ENCODE data around the gene TRAIP.

TRAIP gene

GRCh38 chr3:49812916-49813496, 43.4 kb downstream of the TRAIP start:
- DNase-seq = no peak

GRCh38 chr3:49807431-49808114, 48.8 kb downstream of the TRAIP start:
- DNase-seq = no peak

GRCh38 chr3:49806850-49807249, 49.5 kb downstream of the TRAIP start:
- no peak for DNase-seq

- DNase-seq = no peak
Observed at GRCh38 chr3:49805897-49806701, 50.3 kb downstream of the TRAIP start.

GRCh38 chr3:49805367-49805782, 51.0 kb downstream of the TRAIP start:
- no peak for DNase-seq

- no peak for DNase-seq
Observed at GRCh38 chr3:49804141-49805041, 52.0 kb downstream of the TRAIP start.

GRCh38 chr3:49803465-49804140, 52.8 kb downstream of the TRAIP start:
- DNase-seq = peak; percentile 40

- peak; percentile 90 for DNase-seq
Observed at GRCh38 chr3:49802719-49803464, 53.5 kb downstream of the TRAIP start, which contains the start of gene INKA1. Gene INKA1 (plus strand): TSS chr3:49803261. CDS start chr3:49803393, 132 bp downstream.

GRCh38 chr3:49801160-49801559, 55.2 kb downstream of the TRAIP start:
- no peak for DNase-seq

GRCh38 chr3:49799761-49800160, 56.6 kb downstream of the TRAIP start, which contains the start of gene CDHR4:
Gene CDHR4 (minus strand): TSS chr3:49799873. CDS start chr3:49799812, 61 bp downstream.
- DNase-seq = no peak

- DNase-seq = no peak
Observed at GRCh38 chr3:49799105-49799504, 57.3 kb downstream of the TRAIP start.

GRCh38 chr3:49794926-49795905, 61.1 kb downstream of the TRAIP start:
- DNase-seq = no peak

GRCh38 chr3:49794431-49794830, 61.9 kb downstream of the TRAIP start:
- no peak for DNase-seq

- DNase-seq = no peak
Observed at GRCh38 chr3:49793486-49794085, 62.8 kb downstream of the TRAIP start.

GRCh38 chr3:49792371-49793150, 63.8 kb downstream of the TRAIP start:
- DNase-seq = no peak

GRCh38 chr3:49791571-49791970, 64.8 kb downstream of the TRAIP start:
- DNase-seq = no peak

- no peak for DNase-seq
Observed at GRCh38 chr3:49790626-49791411, 65.5 kb downstream of the TRAIP start.

GRCh38 chr3:49788056-49788455, 68.3 kb downstream of the TRAIP start:
- no peak for DNase-seq

All from stimulated activated CD4-positive, alpha-beta T cell treated with anti-CD3 and anti-CD28 coated beads, Interleukin-4, amount 100 ng/mL, for 24 hours (primary cell).